Amniotic stem cell (primary cell): ENCODE results near the gene ZNF226.
"Not testable (repeated sequence)": the region's sequence is repeated elsewhere in the genome, so short reads cannot be mapped to it uniquely, and the experiment has no call there.

Experiments
- DNase-seq: peaks from one replicate; lab custom pipeline; 2025; lab: John Stamatoyannopoulos, UW

The ZNF226 gene

GRCh38 chr19:44212250-44212865 is 47.5 kb downstream of the ZNF226 start, which contains the start of gene ZNF227:
ZNF227 (plus strand) TSS chr19:44212532; CDS start chr19:44217793, 5,261 bp downstream.
- DNase-seq, result peak; percentile 90

- peak; percentile 7 for DNase-seq
Observed at GRCh38 chr19:44212866-44213346, 48.0 kb downstream of the ZNF226 start.

- not testable (repeated sequence) for DNase-seq
Observed at GRCh38 chr19:44219926-44220325, 55.0 kb downstream of the ZNF226 start.

- DNase-seq, result not testable (repeated sequence)
Observed at GRCh38 chr19:44220761-44221160, 55.9 kb downstream of the ZNF226 start.

- DNase-seq, result not testable (repeated sequence)
Observed at GRCh38 chr19:44221291-44221690, 56.4 kb downstream of the ZNF226 start.
